Tibial artery (tissue), 4 donors: ENCODE measurements around the gene CA10.

Source experiments
- DNase-seq, 2 donors: peaks; one replicate each; pipeline ENCODE4 v3.0.0-alpha.2; 2019
- H3K27ac ChIP-seq, 2 donors: fragments of 200-600 bp; sonication (generic) in 1 of 2; 1 replicate in 1 of 2; 2 replicates in 1 of 2; pipeline ENCODE4 v1.5.1; 2018 to 2019; ENCODE audit warnings: mild to moderate bottlenecking in 1 of 2
- H3K27me3 ChIP-seq, 2 donors: fragments of 200-600 bp; sonication (generic) in 1 of 2; one replicate each; pipeline versions ENCODE4 v1.5.1 to v1.6.0; 2016 to 2019
- H3K36me3 ChIP-seq, 3 donors: fragments of 200-600 bp; sonication (generic) in 2 of 3; one replicate each; pipeline ENCODE4 v1.5.1; 2016 to 2019; ENCODE audit warnings: mild to moderate bottlenecking in 2 of 3
- H3K4me1 ChIP-seq, 4 donors: fragments of 200-600 bp; sonication (generic) in 2 of 4; 1 replicate in 3 of 4; 2 replicates in 1 of 4; pipeline ENCODE4 v1.5.1; 2016 to 2019
- H3K4me3 ChIP-seq, 2 donors: fragments of 200-600 bp; sonication (generic) in 1 of 2; 1 replicate in 1 of 2; 2 replicates in 1 of 2; pipeline ENCODE4 v1.5.1; 2018 to 2019; ENCODE audit warnings: mild to moderate bottlenecking in 2 of 2
- H3K9me3 ChIP-seq, 3 donors: fragments of 200-600 bp; sonication (generic) in 1 of 3; one replicate each; pipeline ENCODE4 v1.5.1; 2016 to 2019
- intact Hi-C: fragments of 100-400 bp; cut with DNase I; formaldehyde crosslinking; loops from one replicate; pipeline ENCODE4 v1.15.0; 2023; ENCODE audit warnings: low total_unique reads
- TF ChIP-seq, protein P1 (sequence below), 2 experiments: fragments of 200-600 bp in 1 of 2; fragments of 450-650 bp in 1 of 2; IDR thresholded peaks; one replicate each; pipeline ENCODE4 v1.5.1; 2017 to 2019; ENCODE audit warnings: antibody characterized with exemption in 2 of 2, mild to moderate bottlenecking in 1 of 2, moderate library complexity in 1 of 2

The CA10 gene

DNA sequence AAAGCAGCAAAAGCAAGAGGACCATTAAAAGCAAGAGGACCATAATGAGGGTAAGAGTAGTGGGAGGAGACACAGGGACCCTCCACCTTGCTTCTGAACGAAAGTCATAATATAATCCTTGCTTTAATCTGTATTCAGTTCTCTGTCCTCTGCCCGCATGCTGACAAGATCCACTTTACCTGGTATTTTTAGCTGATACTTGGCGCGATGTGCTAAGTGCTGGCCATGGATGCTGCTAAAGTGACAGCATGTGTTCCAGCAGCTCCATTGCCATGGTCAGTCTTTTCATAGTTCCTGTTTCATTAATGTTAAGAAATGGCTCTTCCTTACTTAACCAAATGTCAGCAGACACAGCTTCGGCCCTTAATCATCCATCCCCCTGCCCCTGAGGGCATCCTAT lies 86.8 kb downstream of the CA10 start:
- H3K4me1 ChIP-seq, result no peaks in the 10 kb centered on the region
- no peak overlapping the region for H3K4me3 ChIP-seq
- no peaks in the 10 kb centered on the region for H3K9me3 ChIP-seq
- no peak overlapping the region for H3K27ac ChIP-seq
- intact Hi-C loops, result no loop called here
- no peak for DNase-seq
- TF ChIP-seq, protein P1, sequence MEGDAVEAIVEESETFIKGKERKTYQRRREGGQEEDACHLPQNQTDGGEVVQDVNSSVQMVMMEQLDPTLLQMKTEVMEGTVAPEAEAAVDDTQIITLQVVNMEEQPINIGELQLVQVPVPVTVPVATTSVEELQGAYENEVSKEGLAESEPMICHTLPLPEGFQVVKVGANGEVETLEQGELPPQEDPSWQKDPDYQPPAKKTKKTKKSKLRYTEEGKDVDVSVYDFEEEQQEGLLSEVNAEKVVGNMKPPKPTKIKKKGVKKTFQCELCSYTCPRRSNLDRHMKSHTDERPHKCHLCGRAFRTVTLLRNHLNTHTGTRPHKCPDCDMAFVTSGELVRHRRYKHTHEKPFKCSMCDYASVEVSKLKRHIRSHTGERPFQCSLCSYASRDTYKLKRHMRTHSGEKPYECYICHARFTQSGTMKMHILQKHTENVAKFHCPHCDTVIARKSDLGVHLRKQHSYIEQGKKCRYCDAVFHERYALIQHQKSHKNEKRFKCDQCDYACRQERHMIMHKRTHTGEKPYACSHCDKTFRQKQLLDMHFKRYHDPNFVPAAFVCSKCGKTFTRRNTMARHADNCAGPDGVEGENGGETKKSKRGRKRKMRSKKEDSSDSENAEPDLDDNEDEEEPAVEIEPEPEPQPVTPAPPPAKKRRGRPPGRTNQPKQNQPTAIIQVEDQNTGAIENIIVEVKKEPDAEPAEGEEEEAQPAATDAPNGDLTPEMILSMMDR (IDR thresholded peaks at IDR 0.05), result no peak
- no peaks in the 10 kb centered on the region for H3K36me3 ChIP-seq
- H3K27me3 ChIP-seq, result no peaks in the 10 kb centered on the region

DNA sequence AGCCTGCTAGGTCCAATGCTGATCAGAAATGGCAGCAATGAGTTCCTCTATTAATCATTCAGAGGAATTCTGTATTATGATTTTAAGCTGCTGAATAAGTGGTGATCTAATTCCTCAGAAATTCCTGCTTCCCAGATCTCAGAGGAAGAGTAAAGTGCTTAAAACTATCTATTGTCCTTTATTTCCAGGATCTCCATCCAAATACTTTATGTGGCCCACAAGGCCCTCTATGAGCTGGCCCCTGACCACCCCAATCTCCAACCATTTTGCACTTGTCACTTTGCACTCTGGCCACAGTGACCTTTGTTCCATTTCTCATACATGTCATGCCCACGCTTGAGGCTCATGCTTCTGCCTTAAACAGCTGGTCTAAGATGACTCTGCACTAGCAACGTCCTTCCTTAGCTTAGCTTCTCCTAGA lies 93.7 kb downstream of the CA10 start:
- Histone ChIP-seq H3K36me3 (no peaks in the 10 kb centered on the region), H3K4me1 (no peaks in the 10 kb centered on the region), H3K27me3 (no peaks in the 10 kb centered on the region), H3K27ac (no peak overlapping the region), H3K9me3 (no peaks in the 10 kb centered on the region), H3K4me3 (no peak overlapping the region)
- no peak for DNase-seq
- intact Hi-C loops, result loop anchor here (10.0 kb wide), 1 partner anchor 50 kb away; no protein-coding TSS in a partner anchor
- TF ChIP-seq, protein P1 (IDR thresholded peaks at IDR 0.05), result no peak

DNA sequence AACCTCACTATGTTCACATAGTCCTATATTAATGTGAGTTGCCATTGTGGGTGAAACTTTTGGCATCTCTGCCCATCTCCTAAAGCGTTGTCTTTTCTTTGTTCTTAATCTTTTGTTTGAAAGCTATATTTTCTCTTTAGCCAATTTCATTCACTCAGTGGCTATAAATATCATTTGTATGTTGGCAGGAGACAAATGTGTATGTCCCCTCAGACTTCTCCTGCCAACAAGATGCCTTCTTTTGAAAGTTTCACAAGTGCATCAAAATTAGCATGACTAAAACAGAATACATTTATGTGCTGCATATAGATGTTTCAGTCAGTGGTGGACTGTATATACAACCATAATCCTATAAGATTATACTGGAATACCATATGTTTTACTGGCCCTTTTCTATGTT lies 109.0 kb downstream of the CA10 start:
- no peaks in the 10 kb centered on the region for H3K9me3 ChIP-seq
- intact Hi-C loops, result no loop called here
- no peaks in the 10 kb centered on the region for H3K36me3 ChIP-seq
- H3K27ac ChIP-seq, result no peak overlapping the region
- no peaks in the 10 kb centered on the region for H3K4me1 ChIP-seq
- H3K27me3 ChIP-seq, result no peaks in the 10 kb centered on the region
- TF ChIP-seq, protein P1 (IDR thresholded peaks at IDR 0.05), result no peak
- no peak for DNase-seq
- H3K4me3 ChIP-seq, result no peak overlapping the region

DNA sequence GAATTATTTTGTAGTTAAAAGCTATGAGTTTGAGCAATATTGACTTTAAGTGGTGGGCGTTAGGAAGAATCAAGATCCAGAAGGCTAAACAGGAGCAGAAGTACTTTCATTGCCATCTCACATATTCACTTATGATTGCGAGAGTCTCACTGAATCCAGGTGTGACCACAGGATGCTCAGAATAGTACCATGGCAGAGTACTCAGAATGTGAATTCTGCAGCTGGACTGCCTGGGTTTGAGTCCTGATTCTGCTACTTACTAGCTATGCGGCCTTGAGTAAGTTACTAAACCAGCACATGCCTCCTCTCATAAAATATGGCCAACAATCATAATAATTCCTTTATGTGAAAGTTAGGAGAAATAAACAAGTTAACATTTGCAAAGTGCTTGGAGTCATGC lies 109.5 kb downstream of the CA10 start:
- no peak for DNase-seq
- Histone ChIP-seq H3K27ac (no peak overlapping the region), H3K27me3 (no peaks in the 10 kb centered on the region), H3K9me3 (no peaks in the 10 kb centered on the region), H3K4me1 (no peaks in the 10 kb centered on the region), H3K4me3 (no peak overlapping the region), H3K36me3 (no peaks in the 10 kb centered on the region)
- intact Hi-C loops, result no loop called here
- TF ChIP-seq, protein P1 (IDR thresholded peaks at IDR 0.05), result no peak

DNA sequence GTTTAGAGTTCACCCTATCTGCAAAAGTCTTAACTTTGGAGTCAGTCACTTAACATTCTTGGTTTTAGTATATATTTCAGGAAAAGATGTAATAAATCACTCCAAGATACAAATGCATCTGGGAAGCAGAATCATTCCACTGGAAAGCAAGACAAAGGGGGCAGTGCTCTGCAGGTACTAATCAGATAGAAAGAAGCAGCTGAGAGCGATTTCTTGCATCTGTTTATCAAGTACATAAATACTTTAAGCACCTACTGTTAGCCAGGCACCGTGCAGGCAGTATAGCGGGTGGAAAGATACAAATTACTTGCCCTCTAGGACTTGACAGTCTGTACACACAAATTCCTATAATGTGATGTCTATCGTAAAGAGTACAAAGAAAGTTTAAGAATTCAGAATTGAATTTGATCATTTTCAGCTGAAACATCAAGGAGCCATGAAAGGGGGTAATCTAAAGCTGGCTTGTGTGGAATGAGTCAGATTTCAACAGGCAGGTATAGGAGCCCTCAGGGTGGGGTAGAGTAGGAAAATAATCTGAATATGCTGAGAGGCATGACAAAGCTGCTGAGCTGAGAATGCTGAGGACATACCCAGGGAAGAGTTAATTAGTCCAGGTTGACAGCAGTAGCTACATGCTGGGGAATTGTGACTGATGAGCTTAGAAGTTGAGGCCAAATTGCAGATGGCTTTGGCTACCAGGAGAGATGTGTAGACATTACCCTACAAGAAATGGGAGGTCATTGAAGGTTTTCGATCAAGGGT lies 110.2 kb downstream of the CA10 start:
- DNase-seq, result no peak
- H3K27me3 ChIP-seq, result no peaks in the 10 kb centered on the region
- no peak overlapping the region for H3K27ac ChIP-seq
- H3K4me1 ChIP-seq, result no peaks in the 10 kb centered on the region
- TF ChIP-seq, protein P1 (IDR thresholded peaks at IDR 0.05), result no peak
- H3K36me3 ChIP-seq, result no peaks in the 10 kb centered on the region
- intact Hi-C loops, result no loop called here
- no peaks in the 10 kb centered on the region for H3K9me3 ChIP-seq
- no peak overlapping the region for H3K4me3 ChIP-seq
